Effector memory CD8-positive, alpha-beta T cell (primary cell): ENCODE data around the gene L1CAM.

Source experiments
- ATAC-seq: fragments of 150-1000 bp; cut with Tn5 transposase; replicated peaks from 2 replicates; pipeline ENCODE4 v1.10.0; 2021; ENCODE audit warnings: mild to moderate bottlenecking, moderate library complexity
- DNase-seq, 3 experiments: peaks; one replicate each; pipeline ENCODE4 v3.0.0; 2021
- H3K27ac Mint-ChIP-seq, 2 donors: one replicate each; pipeline ENCODE4 v1.8.0; 2022; ENCODE audit warnings: mild to moderate bottlenecking in 2 of 2, mixed read lengths in 2 of 2, moderate library complexity in 2 of 2
- H3K27me3 Mint-ChIP-seq, 2 donors: one replicate each; pipeline ENCODE4 v1.8.0; 2022; ENCODE audit warnings: mixed read lengths in 2 of 2
- H3K36me3 Mint-ChIP-seq: one replicate; pipeline ENCODE4 v1.8.0; 2022; ENCODE audit warnings: mild to moderate bottlenecking, moderate library complexity, mixed read lengths; ENCODE audit not compliant: insufficient read depth
- H3K4me1 Mint-ChIP-seq, 2 donors: one replicate each; pipeline ENCODE4 v1.8.0; 2022; ENCODE audit warnings: low read depth in 2 of 2, mixed read lengths in 2 of 2
- H3K4me3 Mint-ChIP-seq, 2 donors: one replicate each; pipeline ENCODE4 v1.8.0; 2022; ENCODE audit warnings: mild to moderate bottlenecking in 2 of 2, mixed read lengths in 2 of 2, moderate library complexity in 2 of 2
- H3K9me3 Mint-ChIP-seq, 2 donors: one replicate each; pipeline ENCODE4 v1.8.0; 2022; ENCODE audit warnings: mixed read lengths in 2 of 2

The L1CAM gene

DNA sequence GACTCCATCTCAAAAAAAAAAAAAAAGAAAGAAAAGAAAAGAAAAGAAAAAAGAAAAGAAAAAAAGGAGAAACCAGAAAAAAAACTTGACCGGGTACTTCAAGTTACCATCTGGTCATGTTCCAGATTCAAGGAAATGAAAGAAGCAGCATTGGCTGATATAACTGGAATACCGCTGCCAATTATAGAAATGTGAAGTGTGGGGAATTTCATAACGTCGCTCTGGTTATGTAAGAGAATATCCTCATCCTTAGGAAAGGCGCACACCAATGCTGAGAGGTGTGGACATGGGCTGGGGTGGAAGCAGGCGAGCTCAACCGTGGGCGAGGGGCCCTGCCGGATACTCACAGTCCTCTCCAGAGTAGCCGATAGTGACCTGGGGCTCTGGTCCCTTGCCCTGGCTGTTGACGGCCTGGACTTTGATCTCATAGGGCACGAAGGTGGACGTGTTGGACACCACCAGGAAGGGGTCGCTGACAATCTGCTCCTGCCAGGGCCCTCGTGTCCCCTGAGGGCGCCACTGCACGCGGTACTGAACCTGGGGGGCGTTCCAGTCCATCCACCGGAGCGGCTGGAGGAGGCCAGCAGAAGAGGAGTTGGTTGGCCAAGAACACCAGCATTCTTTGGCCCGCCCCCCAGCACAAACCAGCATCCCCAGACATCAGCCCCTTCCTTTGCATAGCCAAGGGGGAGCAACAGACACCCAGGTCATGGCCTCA, 19.5 kb downstream of the L1CAM start:
- H3K4me1 Mint-ChIP-seq: no peaks in the 10 kb centered on the region

DNA sequence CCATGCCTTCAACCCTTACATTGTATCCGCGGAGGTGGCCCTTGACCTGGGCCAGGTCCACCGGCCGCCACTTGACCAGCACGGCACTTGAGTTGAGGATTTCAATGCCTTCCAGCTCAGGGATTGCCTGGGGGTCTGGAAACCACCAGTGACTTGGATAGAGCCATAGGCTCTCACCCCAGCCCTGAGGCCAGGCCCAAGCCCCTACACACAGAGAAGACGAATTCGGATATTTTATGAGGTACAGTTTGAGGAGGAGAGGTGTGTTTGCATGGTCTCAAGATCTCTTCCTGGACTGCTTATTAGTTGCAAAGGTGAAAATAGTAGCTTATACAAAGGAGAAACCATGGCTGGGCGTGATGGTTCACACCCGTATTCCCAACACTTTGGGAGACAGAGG, 20.3 kb downstream of the L1CAM start:
- ATAC-seq (no peak), DNase-seq (no peak)
- Mint-ChIP-seq H3K36me3 (no peaks in the 10 kb centered on the region), H3K27me3 (no peaks in the 10 kb centered on the region), H3K27ac (no peak overlapping the region), H3K9me3 (no peaks in the 10 kb centered on the region), H3K4me3 (no peak overlapping the region), H3K4me1 (no peaks in the 10 kb centered on the region)

More for the DNA sequence above, 19.5 kb downstream of the L1CAM start:
- ATAC-seq (no peak), DNase-seq (no peak)
- no peaks in the 10 kb centered on the region for H3K9me3 Mint-ChIP-seq
- H3K36me3 Mint-ChIP-seq: no peaks in the 10 kb centered on the region
- no peak overlapping the region for H3K4me3 Mint-ChIP-seq
- no peak overlapping the region for H3K27ac Mint-ChIP-seq
- no peaks in the 10 kb centered on the region for H3K27me3 Mint-ChIP-seq

DNA sequence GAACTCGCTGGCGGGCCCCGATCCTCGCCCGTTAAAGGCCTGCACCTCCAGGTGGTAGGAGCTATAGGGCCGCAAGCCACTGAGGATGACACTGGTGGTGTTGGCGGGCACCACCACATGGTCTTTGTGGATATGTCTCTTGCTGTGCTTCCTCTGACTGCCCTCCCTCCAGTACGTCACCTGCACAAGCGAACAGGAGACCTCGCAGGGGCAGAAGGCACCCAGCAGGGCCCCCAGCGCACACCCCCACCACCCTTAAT, 20.7 kb downstream of the L1CAM start:
- Mint-ChIP-seq H3K27me3 (no peaks in the 10 kb centered on the region), H3K4me3 (no peak overlapping the region), H3K4me1 (no peaks in the 10 kb centered on the region), H3K36me3 (no peaks in the 10 kb centered on the region), H3K9me3 (no peaks in the 10 kb centered on the region), H3K27ac (no peak overlapping the region)
- DNase-seq (no peak), ATAC-seq (no peak)

DNA sequence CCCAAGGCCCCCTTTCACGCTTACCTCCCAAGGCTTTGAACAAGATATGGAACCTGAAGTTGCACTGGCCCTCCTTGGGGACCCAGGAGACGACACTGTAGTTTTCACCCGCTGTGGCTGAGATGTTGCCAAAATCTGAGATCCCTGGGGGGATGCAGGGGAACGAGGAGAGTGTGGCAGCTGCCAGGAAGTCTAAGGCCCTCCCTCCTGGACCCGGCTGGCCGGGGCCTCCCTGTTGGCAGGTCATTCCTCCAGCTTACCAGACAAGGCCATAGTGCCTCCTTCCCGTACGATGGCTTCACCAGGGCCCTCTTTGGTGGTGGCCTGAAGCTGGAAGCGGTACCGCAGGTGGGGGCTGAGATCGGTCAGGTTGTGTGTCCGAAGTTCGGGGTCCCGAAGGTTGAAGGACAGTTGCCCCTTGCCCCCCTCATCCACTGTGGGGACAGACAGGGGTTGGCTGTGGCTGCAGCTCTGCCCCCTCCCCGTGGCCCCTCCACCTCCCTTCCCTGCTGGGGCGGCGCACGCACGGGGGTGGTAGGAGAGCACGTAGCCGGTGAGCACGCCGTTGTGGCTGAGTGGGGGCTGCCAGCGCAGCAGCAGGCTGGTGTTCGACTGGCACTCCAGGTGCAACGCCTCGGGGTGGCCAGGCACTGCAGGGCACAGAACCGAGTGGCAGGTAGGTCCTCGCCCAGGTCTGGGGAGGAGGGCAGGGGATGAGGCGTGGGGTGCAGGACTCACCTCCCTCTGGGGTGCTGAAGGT, 21.2 kb downstream of the L1CAM start:
- Mint-ChIP-seq H3K27ac (no peak overlapping the region), H3K4me3 (no peak overlapping the region), H3K4me1 (no peaks in the 10 kb centered on the region), H3K9me3 (no peaks in the 10 kb centered on the region), H3K36me3 (no peaks in the 10 kb centered on the region), H3K27me3 (no peaks in the 10 kb centered on the region)
- no peak for DNase-seq
- ATAC-seq: no peak

DNA sequence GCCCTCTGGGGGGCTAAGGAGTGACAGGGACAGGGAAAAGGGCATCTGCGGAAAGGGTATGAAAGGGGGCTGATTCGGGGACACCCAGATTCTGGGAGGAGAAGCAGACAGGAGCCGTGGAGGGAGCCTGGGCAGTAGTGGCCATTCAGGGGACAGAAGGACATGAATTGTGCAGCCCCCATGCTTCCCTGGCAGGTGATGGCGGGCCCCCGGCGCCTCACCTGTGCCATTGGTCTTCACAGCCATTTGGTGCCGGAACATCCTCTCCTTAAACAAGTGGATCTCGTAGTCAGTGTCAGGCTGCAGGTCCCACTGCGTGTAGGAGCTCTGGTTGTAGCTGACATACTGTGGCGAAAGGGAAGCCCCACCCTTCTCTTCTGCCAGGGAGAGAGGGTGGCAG, 21.9 kb downstream of the L1CAM start:
- no peak overlapping the region for H3K27ac Mint-ChIP-seq
- no peaks in the 10 kb centered on the region for H3K27me3 Mint-ChIP-seq
- DNase-seq (no peak), ATAC-seq (no peak)
- H3K4me1 Mint-ChIP-seq: no peaks in the 10 kb centered on the region
- no peaks in the 10 kb centered on the region for H3K9me3 Mint-ChIP-seq
- H3K36me3 Mint-ChIP-seq: no peaks in the 10 kb centered on the region
- H3K4me3 Mint-ChIP-seq: no peak overlapping the region

DNA sequence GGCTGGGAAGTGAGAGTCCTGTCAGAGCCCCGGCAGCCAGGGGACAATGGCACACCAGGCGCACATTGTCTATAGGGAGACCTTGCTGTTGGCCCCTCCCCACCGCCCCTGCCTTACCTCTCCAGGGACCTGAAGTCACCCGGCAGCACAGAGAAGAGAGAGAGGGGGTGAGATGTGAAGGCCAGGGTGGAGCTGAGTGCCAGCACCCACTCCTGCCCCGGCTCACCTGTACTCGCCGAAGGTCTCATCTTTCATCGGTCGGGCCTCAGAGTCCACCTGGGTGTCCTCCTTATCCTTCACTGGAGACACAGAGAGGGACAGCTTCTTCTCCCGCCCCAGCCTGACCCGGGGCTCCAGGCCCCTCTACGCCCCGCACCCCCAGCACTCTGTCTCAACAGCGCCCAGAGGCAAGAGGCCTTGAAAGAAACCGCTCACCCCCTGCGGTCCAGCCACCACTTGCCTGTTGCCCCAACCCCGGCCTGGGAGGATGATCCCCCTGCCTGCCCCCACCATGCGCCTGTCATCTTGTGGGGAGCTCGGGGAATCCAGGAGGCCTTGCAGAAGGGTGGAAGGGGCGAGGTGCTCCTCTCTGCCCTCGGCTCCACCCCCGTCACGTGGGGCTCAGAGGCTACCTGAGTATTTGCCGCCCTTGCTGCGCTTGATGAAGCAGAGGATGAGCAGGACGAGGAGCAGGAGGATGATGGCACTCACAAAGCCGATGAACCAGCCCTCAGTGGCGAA, 22.6 kb downstream of the L1CAM start:
- ATAC-seq (no peak), DNase-seq (no peak)
- Mint-ChIP-seq H3K27ac (no peak overlapping the region), H3K9me3 (no peaks in the 10 kb centered on the region), H3K4me3 (no peak overlapping the region), H3K36me3 (no peaks in the 10 kb centered on the region), H3K4me1 (no peaks in the 10 kb centered on the region), H3K27me3 (no peaks in the 10 kb centered on the region)

DNA sequence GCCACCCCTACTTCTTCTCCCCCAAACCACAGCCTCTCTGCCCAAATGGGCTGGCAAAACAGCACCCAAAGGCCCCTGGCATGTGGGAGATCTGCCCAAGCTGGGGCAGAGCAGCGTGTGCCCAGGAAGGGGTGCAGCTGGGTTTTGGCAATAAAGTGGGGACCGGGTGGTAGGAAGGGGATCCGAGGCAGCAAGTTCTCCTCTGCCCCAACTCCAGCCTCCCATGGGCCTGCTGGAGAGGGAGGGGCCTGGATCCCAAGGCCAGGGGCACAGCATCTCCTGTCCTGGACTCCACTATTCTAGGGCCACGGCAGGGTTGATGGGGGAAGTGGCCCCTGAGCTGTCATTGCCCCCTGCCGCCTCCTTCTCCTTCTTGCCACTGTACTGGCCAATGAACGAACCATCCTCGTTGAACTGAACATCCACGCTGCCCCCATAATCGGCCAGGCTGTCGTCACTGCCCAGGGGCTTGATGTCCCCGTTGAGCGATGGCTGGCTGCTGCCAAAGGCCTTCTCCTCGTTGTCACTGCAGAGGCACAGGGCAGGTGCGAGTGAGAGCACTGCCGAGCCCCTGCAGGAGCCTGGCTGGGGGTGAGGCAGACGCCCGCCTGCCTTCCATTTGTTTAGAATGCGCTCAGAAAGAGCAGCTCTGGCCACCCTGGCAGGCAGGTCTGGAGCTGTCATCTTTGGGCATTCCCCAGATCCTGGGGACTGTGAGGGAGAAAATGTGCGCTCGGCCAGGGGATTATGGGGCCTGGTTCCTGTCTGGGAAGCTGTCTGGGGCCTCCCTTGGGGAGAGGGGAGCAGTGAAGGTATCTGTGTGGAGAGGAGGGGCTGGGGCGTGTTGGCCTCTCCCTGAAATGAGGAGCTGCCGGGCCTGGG, 23.4 kb downstream of the L1CAM start:
- no peaks in the 10 kb centered on the region for H3K27me3 Mint-ChIP-seq
- ATAC-seq (no peak), DNase-seq (no peak)
- no peak overlapping the region for H3K27ac Mint-ChIP-seq
- H3K36me3 Mint-ChIP-seq: no peaks in the 10 kb centered on the region
- H3K4me1 Mint-ChIP-seq: peaks cover 2 to 5% of the 10 kb centered on the region in 2 donors
- no peaks in the 10 kb centered on the region for H3K9me3 Mint-ChIP-seq
- H3K4me3 Mint-ChIP-seq: no peak overlapping the region

DNA sequence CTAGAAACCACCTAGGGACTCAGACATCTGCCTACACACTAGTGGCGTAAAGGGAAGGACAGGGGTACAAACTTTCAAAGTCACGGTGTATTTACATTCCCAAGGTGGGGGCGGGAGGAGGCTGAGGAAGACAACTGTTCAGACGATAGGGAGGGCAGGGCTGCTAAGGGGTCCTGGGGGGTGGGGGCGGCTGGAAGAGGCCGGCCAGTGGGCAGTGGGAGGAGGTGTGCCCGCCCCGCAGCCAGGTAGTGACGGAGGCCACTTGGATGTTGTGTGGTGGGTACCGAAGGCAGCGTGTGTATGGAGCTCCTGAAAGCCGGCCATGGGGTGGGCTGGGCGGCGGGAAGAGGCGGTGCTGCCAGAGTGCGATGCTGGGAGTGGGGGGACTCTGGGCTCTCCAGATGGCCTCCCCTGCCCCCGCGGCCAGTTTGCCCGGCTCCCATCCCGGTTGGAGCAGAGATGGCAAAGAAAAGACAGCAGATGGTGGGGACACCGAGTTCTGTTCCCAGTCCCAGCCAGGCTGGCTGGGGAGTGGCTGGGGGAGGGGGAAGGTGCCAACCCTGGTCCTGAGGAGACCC, 24.2 kb downstream of the L1CAM start:
- DNase-seq (no peak), ATAC-seq (no peak)
- no peaks in the 10 kb centered on the region for H3K36me3 Mint-ChIP-seq
- H3K9me3 Mint-ChIP-seq: no peaks in the 10 kb centered on the region
- no peak overlapping the region for H3K4me3 Mint-ChIP-seq
- peaks cover 9 to 12% of the 10 kb centered on the region in 2 donors for H3K4me1 Mint-ChIP-seq
- no peak overlapping the region for H3K27ac Mint-ChIP-seq
- H3K27me3 Mint-ChIP-seq: no peaks in the 10 kb centered on the region

DNA sequence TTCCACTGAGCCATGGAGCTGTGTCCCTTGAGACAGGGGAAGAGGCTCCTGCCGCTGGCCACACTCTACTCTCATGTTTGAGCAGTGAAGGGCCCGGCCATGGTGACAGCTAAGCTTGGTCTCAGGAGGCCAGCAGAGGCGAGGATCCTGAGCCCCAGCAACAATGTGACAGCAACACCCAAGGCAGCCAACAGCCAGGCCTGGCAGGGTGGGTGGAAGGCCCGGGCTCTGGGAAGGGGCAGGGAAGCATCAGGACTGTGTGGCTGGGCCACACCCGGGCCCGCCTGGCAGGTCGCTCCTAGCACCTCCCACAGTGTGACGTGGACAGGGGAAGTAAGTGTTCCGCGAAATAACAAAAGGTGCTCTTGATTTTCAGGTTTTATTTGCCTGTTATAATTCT, 24.8 kb downstream of the L1CAM start:
- Mint-ChIP-seq H3K27me3 (no peaks in the 10 kb centered on the region), H3K4me1 (peaks cover 10 to 16% of the 10 kb centered on the region in 2 donors), H3K9me3 (no peaks in the 10 kb centered on the region), H3K4me3 (no peak overlapping the region), H3K27ac (no peak overlapping the region), H3K36me3 (no peaks in the 10 kb centered on the region)
- no peak for DNase-seq
- ATAC-seq: no peak

DNA sequence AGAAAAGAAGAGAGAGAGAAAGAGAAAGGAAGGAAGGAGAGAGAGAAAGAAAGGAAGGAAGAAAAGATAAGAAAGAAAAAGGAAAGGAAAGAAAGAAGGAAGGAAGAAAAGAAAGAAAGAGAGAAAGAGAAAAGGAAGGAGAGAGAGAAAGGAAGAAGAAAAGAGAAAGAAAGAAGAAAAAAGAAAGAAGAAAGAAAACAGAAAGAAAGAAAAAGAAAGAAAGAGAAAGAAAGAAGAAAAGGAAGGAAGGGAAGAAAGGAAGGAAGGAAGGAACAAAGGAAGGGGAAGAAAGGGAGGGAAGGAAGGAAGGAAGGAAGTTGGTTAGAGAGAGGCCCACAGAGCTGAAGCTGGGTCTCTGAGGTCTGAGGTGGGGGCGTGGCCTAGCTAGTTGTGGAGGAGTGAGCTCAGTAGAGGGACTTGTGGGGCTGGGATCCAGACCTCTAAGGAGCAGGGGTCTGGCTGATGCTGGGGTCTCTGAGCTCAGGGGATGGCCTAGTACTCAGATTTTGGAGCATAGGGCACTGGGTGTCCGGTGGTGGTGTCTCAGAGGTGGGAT, 28.5 kb downstream of the L1CAM start:
- DNase-seq: no peak
- Mint-ChIP-seq H3K36me3 (no peaks in the 10 kb centered on the region), H3K9me3 (no peaks in the 10 kb centered on the region), H3K27me3 (peaks cover 0 to 2% of the 10 kb centered on the region in 2 donors), H3K4me1 (peaks cover 10 to 16% of the 10 kb centered on the region in 2 donors), H3K4me3 (no peak overlapping the region), H3K27ac (no peak overlapping the region)
- ATAC-seq: no peak

DNA sequence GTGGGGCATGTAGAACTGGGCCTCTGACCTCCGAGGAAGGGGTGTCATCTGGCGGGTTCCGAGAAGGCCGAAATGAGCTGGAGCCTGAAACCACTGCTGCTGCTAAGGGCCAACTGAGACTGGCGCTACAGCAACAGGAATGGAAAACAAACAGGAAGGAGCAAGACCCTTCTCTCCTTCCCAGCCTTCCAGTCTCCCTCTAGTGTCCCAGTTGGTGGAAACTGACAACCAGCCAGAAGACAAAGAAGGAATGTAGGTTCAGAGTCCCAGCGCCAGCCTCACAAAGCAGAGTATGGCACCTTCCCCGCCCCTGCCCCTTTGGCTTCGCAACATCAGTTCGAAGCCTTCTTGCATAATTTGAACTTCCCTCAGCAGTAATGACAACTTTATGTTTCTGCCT, 31.3 kb downstream of the L1CAM start:
- no peak for ATAC-seq
- no peak overlapping the region for H3K27ac Mint-ChIP-seq

DNA sequence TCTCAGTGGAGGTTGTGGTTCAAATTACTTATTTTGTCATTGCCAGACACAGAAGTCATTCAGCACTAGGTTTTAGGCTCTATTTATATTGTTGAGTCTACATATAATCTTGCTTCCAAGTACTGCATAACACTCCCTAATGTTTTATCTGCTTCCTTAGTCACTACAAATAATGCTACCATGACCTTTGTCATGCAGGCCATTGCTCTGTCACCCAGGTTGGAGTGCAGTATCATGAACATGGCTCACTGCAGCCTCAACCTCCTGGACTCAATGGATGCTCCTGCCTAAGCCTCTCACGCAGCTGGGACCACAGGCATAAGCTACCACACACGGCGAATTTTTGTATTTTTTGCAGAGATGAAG, 32.1 kb downstream of the L1CAM start:
- H3K27me3 Mint-ChIP-seq: peaks cover 0 to 9% of the 10 kb centered on the region in 2 donors
- ATAC-seq: no peak

More for the DNA sequence above, 31.3 kb downstream of the L1CAM start:
- H3K27me3 Mint-ChIP-seq: peaks cover 0 to 9% of the 10 kb centered on the region in 2 donors
- H3K4me1 Mint-ChIP-seq: peaks cover 10 to 16% of the 10 kb centered on the region in 2 donors
- no peaks in the 10 kb centered on the region for H3K9me3 Mint-ChIP-seq
- DNase-seq: no peak
- H3K4me3 Mint-ChIP-seq: no peak overlapping the region
- H3K36me3 Mint-ChIP-seq: no peaks in the 10 kb centered on the region

More for the DNA sequence above, 32.1 kb downstream of the L1CAM start:
- H3K4me1 Mint-ChIP-seq: peaks cover 10 to 16% of the 10 kb centered on the region in 2 donors
- no peaks in the 10 kb centered on the region for H3K9me3 Mint-ChIP-seq
- no peak overlapping the region for H3K27ac Mint-ChIP-seq
- no peak for DNase-seq
- no peak overlapping the region for H3K4me3 Mint-ChIP-seq
- H3K36me3 Mint-ChIP-seq: no peaks in the 10 kb centered on the region
